ENCODE results near the gene GSK3B. TPM values are rescaled to one million over a fixed set of nuclear protein-coding genes. Genes with fewer than 3 reads are reported as not detected.

The GSK3B gene
- total RNA-seq, 2 experiments from 2014 or later = 33.0 to 34.2 TPM

DNA sequence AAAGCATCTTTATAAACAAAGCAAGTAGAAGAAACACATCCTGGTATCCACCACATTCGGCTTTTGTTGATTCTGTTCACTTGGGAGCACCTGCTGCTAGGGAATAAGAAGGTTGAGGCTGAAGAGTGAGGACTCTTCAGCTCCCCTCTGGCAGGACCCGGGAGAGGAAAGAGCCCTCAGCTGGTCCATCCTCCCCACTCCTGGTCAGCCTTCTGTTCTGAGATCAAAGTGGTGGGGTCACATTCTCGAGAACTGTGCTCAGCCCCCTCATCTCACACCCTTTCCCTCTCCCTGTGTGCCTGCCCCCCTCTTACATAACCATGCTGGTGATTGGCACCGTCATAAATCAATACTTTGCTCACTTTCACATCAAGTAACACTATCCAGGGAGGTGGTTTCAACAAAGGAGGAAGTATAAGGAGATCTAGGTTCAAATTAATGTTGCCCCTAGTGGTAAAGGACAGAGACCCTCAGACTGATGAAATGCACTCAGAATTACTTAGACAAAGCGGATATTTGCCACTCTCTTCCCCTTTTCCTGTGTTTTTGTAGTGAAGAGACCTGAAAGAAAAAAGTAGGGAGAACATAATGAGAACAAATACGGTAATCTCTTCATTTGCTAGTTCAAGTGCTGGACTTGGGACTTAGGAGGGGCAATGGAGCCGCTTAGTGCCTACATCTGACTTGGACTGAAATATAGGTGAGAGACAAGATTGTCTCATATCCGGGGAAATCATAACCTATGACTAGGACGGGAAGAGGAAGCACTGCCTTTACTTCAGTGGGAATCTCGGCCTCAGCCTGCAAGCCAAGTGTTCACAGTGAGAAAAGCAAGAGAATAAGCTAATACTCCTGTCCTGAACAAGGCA, 312.7 kb downstream of the GSK3B start, which contains the start of gene NR1I2:
NR1I2 (plus strand) TSS at position 772 of the 869 bp plus-strand sequence.
- Mint-ChIP-seq H3K4me3 (no peak within 1 kb of the TSS), H3K27me3 (no peaks in the 10 kb centered on the region), H3K9me3 (peaks cover under 1% of the 10 kb centered on the region), H3K4me1 (peaks cover 11% of the 10 kb centered on the region), H3K36me3 (no peaks in the 10 kb centered on the region), H3K27ac (no peak within 1 kb of the TSS)
- no peak for DNase-seq

DNA sequence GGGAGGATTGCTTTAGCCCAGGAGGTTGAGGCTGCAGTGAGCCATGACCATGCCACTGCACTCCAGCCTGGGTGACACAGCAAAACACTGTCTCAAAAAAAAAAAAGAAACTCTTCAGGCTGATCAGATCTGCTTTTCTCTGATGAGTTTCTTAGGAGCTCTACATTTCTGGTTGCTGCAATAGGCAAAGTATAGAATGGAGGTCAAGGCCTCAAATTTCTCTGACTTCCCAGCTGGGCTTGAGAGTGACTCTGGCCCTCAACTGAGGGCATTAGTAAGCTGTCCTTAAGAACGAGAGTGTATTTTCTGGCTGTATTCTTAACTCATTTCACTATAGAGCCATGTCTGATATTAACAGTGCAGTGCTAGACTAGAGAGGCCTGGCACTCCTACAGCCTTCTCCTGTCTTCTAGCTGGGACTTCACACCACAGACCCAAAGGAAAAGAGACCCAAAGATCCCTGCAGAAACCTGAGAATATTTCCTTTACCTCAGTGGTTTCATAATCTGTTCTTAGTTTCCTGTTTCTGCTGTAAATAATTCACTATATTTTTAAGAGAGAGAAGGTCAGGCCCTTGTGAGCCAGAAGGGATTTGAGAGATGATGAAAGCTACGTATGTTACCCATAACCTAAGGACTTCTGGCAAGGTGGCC, 314.4 kb downstream of the GSK3B start:
- Mint-ChIP-seq H3K36me3 (peaks cover 4% of the 10 kb centered on the region), H3K27me3 (no peaks in the 10 kb centered on the region), H3K4me3 (no peak overlapping the region), H3K9me3 (peaks cover 9% of the 10 kb centered on the region), H3K4me1 (peaks cover 11% of the 10 kb centered on the region), H3K27ac (no peak overlapping the region)
- no peak for DNase-seq

DNA sequence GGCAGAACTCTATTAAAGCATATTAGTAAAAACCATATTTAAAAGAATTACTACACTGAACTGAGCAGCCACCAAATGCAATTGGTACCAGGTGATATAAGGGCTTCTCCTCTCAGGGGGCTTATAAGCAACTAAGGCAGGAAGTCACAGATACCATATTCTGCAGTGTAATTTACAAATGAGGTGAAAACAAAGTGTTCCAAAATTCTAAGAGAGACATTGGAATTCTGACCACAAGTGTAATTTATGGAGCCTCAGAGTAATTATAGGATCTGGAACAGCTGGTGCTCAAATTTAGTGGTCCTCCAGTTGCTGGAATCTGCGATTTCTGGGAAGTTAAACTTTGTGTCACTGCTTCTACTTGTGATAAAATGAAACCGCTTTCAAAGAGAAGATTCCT, 315.4 kb downstream of the GSK3B start:
- Mint-ChIP-seq H3K4me3 (no peak overlapping the region), H3K9me3 (peaks cover 9% of the 10 kb centered on the region), H3K36me3 (peaks cover 4% of the 10 kb centered on the region), H3K27ac (no peak overlapping the region), H3K27me3 (no peaks in the 10 kb centered on the region), H3K4me1 (peaks cover 11% of the 10 kb centered on the region)
- DNase-seq = no peak

DNA sequence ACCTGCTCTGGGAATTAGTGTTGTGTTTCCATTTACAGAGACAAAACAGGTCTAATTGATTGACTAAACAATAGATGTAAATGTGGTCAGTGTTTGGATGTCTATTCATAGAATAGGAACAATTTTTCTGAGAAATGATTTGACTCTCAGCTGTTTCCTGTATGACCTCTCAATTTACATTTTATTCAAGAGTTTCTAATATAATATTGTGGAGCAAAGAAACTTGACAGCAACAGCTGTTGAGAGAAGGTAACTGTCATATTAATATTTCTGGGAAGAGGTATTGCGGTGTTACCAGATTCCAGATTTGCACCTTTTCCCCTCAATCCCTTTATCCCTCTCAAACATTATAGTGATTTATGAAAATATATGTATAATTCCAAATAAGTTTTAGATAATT, 316.1 kb downstream of the GSK3B start:
- Mint-ChIP-seq H3K9me3 (peaks cover 9% of the 10 kb centered on the region), H3K4me1 (peaks cover 11% of the 10 kb centered on the region)

DNA sequence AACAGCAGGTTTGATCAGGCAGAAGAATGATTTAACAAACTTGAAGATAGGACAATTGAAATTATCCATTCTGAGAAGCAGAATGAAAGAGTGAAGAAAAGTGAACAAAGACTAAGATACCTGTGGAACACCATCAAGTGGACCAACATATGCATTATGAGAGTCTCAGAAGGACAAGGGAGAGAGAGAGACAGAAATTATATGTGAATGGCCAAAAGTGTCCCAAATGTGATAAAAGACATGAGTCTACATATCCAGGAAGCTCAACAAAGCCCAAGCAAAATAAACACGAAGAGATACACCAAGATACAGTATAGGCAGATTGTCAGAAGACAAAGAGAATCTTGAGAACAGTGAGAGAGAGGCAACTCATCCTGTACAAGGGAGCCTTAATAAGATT, 317.9 kb downstream of the GSK3B start:
- no peak overlapping the region for H3K4me3 Mint-ChIP-seq

More for the DNA sequence above, 316.1 kb downstream of the GSK3B start:
- Mint-ChIP-seq H3K27ac (no peak overlapping the region), H3K36me3 (peaks cover 4% of the 10 kb centered on the region), H3K4me3 (no peak overlapping the region), H3K27me3 (no peaks in the 10 kb centered on the region)
- DNase-seq = no peak

DNA sequence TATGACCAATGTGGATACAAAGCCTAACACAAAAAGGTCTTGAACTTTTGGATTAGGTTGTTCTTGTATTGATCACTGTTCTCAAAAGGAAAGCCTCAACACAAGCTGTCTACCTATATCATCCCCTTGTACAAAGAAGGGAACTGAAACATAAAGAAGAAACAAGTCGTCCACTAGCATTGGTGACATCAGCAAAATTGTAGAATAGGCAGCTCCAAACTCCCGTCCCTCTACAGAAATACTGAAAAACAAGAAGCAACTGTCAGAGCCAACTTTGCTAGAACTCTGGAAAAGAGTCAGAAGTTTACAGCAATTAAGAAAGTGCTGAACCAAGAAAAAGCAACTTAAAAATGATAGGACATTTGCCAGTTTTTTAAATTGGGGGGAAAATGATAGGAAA, 319.8 kb downstream of the GSK3B start:
- Mint-ChIP-seq H3K4me1 (no peaks in the 10 kb centered on the region), H3K27me3 (no peaks in the 10 kb centered on the region), H3K4me3 (no peak overlapping the region), H3K27ac (no peak overlapping the region), H3K9me3 (peaks cover 9% of the 10 kb centered on the region), H3K36me3 (peaks cover 4% of the 10 kb centered on the region)
- DNase-seq = no peak

More for the DNA sequence above, 317.9 kb downstream of the GSK3B start:
- Mint-ChIP-seq H3K9me3 (peaks cover 9% of the 10 kb centered on the region), H3K36me3 (peaks cover 4% of the 10 kb centered on the region), H3K4me1 (peaks cover 11% of the 10 kb centered on the region), H3K27ac (no peak overlapping the region), H3K27me3 (no peaks in the 10 kb centered on the region)
- DNase-seq = no peak

Other genes starting within 250 kb of the GSK3B start
- under 1 TPM in 1 of 2 experiments, not detected in 1; 0.10 TPM for gene GPR156, start 190.8 kb upstream of the GSK3B start, total RNA-seq